ENCODE data around the gene PCSK4.
A peak's percentile ranks its signal among the peaks of the same experiment; 100 is the strongest.
"Not testable (repeated sequence)": the region's sequence is repeated elsewhere in the genome, so short reads cannot be mapped to it uniquely, and the experiment has no call there.

The PCSK4 gene

GRCh38 chr19:1490311-1491113 is at the start of gene PCSK4:
TSS of gene PCSK4 (minus strand) at chr19:1490350. CDS start at chr19:1490346, 4 bp downstream.
- DNase-seq: peak; percentile 100

- DNase-seq: not testable (repeated sequence)
Observed at GRCh38 chr19:1539749-1540148, 49.6 kb upstream of the PCSK4 start.

DNA sequence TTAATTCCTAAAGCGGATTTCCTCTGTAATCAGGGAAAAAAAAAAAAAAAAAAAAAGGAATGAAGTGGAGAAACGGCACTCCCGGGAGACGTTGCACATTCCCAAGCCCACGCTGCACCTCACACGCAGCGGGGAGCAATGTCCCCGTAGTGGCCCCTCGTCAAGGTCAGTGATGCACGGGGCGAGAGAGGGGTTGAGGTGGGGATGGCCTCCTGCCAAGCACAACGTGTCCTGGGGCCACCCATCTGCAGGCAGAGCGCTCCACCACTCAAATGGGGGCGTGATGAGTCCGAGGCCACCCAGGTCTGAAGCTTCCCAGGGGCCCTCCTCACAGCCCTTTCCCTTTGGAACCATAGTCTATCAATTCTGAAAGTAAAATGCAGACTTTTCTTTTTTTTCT is 48.8 kb upstream of the PCSK4 start:
- no peak for DNase-seq

DNA sequence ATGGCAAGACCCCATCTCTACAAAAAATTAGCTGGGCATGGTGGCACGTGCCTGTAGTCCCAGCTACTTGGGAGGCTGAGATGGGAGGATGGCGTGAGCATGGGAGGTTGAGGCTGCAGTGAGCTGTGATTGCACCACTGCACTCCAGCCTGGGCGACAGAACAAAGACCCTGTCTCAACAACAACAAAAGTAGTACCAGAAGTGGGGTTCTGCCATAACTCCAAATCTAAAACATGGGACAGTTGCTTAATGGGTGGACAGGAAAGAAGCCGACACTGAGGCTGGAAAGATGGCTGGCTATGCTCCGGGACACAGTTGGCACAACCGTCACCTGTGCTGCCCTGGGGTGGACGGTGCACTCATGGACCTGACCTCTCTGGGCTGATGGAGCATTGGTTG is 45.5 kb upstream of the PCSK4 start:
- DNase-seq: not testable (repeated sequence)

GRCh38 chr19:1534972-1535371 is 44.8 kb upstream of the PCSK4 start:
- DNase-seq: no peak

DNA sequence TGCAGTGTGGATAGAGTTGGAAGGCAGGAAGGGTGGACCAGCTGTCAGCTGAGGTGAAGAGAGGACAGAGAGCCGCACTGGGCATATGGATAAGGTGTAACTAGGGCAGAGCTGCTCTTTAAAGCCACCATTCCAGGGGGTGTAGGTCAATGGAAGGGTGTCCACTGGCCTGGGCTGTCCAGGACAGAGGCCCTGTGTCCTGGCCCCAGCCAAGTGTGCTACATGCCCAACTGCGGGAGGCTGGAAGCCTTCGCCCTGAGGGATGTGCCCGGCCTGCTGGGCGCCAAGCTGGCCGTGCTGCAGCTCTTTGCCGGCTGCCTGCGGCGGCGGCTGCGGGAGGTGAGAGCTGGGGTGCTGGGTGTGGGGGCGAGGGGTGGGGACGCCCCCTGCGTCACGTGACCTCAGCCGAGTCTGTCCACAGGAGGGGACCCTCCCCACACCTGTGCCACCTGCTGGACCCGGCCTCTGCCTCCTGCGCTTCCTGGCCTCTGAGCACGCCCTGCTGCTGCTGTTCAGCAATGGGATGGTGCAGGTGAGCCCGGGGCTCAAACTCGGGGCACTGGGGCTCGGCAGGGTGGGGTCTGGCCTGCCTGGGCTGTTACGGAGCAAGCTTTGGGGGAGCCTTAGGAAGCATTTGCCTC is 43.5 kb upstream of the PCSK4 start:
- DNase-seq: peak; percentile 55

DNA sequence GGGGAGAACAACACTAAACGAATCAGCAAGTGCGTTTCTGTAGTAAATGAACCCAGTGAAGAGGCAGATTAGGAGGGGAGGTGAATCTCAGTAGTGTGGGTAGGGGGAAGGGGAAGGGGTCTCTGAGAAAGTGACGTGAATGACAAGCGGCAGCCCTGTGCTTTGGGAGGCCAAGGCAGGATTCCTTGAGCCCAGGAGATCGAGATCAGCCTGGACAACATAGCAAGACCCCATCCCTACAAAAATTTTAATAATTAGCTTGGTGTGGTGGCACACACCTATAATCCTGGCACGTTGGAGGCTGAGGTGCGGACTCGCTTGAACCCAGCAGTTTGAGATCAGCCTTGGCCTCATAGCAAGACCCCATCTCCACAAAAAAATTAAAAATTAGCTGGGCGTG is 41.9 kb upstream of the PCSK4 start:
- DNase-seq: no peak

DNA sequence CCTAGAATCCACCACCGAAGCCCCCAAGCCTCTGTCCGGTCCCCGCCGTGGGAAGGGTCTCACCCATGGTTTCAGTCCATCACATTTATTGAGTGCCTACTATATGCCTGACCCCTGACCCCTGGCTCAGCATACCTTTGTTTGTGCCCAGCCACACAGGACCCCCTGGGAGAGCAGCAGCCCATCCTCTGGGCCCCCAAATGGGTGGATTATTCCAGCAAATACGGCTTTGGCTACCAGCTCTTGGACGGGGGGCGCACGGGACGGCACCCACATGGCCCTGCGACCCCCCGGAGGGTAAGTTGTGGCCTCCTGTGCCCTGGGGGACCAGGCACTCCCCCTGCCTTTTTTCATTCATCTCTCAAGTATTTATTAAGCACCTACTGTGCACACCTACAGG is 41.4 kb upstream of the PCSK4 start:
- DNase-seq: no peak

DNA sequence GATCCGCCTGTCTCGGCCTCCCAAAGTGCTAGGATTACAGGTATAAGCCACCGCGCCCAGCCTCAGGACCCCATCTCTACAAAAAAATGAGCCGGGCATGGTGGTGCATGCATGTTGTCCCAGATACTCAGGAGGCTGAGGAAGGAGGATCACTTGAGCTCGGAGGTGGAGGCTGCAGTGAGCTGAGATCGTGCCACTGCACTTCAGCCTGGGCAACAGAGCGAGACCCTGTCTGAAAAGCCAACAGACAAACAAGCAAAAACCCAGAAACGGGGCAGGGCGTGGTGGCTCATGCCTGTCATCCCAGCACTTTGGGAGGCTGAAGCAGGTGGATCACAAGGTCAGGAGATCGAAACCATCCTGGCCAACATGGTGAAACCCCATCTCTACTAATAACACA is 40.7 kb upstream of the PCSK4 start:
- DNase-seq: not testable (repeated sequence)

GRCh38 chr19:1529430-1529816 is 39.3 kb upstream of the PCSK4 start:
- DNase-seq: no peak

- DNase-seq: no peak
Observed at GRCh38 chr19:1528596-1529429, 38.7 kb upstream of the PCSK4 start.

- no peak for DNase-seq
Observed at GRCh38 chr19:1527650-1528309, 37.6 kb upstream of the PCSK4 start.

GRCh38 chr19:1526979-1527649 is 37.0 kb upstream of the PCSK4 start:
- DNase-seq: no peak

GRCh38 chr19:1526066-1526778 is 36.1 kb upstream of the PCSK4 start:
- DNase-seq: no peak

GRCh38 chr19:1525343-1525742 is 35.2 kb upstream of the PCSK4 start:
- DNase-seq: no peak

GRCh38 chr19:1524972-1525325 is 34.8 kb upstream of the PCSK4 start:
- no peak for DNase-seq

GRCh38 chr19:1524287-1524971 is 34.3 kb upstream of the PCSK4 start:
- no peak for DNase-seq

DNA sequence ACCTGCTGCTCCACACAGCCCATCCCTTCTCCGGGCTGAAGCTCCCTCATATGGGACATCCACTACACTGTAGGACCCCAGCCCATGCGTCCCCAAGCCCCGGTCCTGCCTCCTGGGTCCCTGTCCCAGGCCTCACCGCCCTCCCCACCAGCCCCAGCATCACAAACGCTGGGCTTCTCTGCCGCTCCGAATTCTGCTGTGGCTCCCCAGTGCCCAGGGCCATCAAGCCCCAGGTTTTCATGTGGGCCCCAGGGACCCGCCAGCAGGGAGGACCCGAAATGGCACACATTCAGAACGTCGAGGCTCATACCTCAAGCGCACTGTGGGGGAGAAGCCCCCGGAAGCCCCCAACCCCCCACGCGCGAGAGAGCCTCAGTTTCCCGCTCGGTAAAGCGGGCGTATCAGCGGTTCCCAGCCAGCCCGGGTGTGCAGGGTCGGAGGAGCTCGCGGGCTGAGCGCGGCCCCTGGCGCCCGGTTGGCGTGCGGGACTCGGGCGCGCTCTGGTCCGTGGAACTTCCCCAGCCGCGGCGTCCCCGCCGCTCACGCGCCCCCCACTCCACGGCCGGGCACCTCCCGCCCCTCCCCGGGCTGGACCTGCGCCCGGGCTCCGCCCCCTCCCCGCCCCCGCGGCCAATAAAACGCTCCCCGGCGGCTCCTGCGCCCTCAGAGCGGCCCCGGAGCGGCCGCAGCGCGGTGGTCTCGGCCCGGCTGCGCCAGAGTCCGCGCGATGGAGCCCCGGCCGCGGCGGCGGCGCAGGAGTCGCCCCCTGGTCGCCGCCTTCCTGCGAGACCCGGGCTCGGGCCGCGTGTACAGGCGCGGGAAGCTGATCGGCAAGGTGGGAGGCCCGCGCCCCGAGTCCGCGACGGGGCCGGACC is 33.5 kb upstream of the PCSK4 start, which contains the start of gene PLK5:
PLK5 (plus strand) TSS at position 666 of the 875 bp plus-strand sequence. CDS start 2,920 bp downstream, outside the sequence.
- no peak for DNase-seq

DNA sequence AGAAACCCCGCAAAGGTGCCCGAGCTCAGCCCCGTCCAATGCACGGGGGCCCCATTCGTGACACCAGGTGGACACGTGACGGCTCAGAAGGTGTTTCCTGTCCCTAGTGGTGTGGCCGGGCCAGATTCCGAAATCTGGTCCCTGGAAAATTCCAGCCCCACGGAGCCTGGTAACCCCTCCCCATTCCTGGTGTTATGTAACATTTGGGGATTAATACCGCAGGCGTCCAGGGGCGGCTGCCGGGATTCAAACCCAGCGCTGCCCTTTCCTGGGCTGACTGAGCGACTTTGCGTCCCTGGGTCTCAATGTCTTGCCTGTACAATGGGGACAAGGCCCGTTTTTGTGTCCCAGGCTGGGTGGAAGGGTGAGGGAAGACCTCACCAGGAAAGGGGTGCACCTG is 32.7 kb upstream of the PCSK4 start:
- no peak for DNase-seq

DNA sequence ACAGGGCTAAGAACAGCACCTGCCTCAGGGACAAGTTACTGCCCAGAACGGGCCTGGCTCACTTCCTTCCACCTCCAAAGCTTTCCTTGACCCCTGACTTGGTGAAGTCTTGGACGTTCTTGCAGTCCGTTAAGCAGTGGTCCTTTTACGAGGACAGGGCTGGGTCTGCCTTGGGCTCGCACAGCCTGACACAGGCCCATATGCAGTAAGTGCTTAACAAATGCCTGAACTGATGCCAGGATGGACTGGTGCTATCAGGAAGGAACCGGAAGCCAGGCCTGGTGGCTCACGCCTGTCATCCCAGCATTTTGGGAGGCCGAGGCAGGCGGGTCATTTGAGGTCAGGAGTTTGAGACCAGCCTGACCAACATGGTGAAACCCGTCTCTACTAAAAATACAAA is 31.9 kb upstream of the PCSK4 start:
- DNase-seq: no peak
